Hindlimb muscle (tissue), 1 donor: ENCODE data around the gene INO80B. TPM values are rescaled to one million over a fixed set of nuclear protein-coding genes. Genes with fewer than 3 reads are reported as not detected.

Experiments used
- DNase-seq: peaks from one replicate; pipeline ENCODE4 v3.0.0-alpha.2; 2013
- polyA plus RNA-seq: library from polyadenylated mRNA; unstranded; fragments of 120-200 nt; gene quantifications from one replicate; pipeline ENCODE4 v1.2.1, GENCODE V29; 2013; ENCODE audit not compliant: insufficient read length

The INO80B gene
- polyA plus RNA-seq, 1 donor: 23.7 TPM

DNA sequence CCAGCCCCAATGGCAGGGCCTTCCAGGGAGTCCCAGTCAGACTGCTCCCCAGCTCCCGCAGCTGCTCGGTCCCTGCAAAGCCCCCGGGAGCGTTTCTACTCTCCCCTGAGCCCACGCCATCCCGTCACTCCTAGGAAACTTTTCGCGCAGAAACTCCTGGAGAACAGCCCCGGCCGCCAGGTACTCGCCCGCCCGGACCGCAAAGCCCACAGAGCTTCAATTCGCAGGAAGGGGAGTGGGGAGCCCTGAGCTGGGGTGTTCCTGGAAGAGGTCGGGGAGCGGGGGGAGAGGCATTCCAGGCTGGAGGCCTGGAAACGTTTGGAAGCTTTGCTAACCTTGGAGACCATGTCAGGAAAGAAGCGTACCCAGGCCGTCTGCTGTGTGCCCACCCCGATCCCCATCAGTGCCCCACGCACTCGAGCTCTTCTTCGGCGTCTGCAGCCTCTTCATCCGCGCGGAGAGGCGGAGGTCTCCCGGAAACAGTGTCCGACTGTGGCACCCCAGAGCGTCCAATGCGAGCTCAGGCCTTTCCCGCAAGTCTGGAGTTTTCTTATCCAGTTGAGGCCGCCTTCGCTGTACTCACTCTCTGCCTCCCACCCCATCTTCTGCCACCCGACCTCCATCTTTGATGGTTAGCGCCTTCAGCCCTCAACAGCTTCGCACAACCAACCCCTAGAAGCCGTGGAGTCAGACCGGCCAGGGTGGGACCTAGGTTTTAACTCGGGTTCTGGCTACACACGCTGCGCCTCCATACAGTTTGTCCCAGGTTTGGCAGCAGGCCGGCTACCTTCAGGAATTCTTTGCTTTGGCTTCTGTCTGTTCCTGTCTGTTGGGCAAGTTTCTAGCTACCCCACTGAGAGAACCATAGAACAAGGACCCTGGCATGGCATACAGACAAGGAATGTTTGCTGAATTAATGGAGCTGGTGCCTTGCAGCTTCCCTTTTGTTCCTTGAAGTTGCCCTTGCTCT lies 48.9 kb downstream of the INO80B start:
- DNase-seq: no peak

DNA sequence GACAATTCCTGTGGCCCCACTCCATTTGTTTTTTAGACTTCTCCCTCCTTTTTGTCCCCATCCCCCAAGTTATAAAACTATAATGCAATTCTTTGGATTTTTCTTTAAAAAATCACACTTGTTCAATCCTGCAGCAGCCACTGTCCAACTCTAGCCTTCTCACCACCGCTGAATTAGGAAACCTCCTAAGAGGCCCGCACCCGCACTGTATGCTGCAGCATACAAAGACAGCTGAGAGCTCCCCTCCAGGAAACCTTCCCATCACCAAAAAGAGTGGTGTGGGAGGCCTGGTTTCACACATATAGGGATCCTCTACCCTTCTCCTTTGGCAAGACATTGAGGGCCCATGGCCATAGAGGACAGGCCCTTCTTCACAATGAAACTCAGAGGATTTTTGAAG lies 49.7 kb downstream of the INO80B start:
- DNase-seq: no peak

DNA sequence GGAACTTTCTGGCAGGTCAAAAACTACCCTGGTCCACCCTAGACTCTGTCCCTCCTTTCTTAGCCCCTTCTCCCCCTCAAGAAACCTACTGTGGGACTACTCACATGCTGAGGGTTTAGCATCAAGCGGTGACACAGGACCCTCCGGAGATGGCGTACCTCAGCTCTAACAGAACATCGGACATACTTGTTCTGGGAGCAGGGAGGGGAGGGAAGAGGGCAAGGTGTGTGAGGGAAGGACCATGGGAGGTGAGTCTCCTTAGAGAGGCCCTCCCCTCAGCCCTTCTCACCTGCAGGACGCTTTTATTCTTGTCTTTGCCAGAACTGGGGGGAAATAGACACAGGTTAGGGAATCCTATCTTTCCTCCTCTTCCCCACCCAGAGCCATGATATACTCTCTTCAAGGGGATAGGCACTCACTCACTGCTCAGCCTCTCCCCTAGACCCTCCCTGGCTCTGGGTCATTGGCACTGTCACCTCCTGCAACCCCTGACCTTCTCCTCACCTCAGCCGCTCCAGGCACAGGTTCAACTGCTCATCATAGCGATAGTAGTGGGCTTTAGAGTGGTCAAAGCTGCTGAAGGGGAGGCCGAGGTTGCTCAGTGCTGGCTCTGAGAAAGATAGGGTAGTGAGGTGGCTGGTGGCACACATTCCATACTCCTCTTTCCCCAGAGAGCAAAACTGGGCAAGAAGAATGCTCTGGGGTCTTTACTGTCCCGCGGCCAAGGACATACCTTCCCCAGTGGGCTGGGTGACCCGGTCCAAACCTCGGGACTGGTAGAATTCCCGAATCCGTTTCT lies 50.8 kb downstream of the INO80B start:
- DNase-seq: no peak

DNA sequence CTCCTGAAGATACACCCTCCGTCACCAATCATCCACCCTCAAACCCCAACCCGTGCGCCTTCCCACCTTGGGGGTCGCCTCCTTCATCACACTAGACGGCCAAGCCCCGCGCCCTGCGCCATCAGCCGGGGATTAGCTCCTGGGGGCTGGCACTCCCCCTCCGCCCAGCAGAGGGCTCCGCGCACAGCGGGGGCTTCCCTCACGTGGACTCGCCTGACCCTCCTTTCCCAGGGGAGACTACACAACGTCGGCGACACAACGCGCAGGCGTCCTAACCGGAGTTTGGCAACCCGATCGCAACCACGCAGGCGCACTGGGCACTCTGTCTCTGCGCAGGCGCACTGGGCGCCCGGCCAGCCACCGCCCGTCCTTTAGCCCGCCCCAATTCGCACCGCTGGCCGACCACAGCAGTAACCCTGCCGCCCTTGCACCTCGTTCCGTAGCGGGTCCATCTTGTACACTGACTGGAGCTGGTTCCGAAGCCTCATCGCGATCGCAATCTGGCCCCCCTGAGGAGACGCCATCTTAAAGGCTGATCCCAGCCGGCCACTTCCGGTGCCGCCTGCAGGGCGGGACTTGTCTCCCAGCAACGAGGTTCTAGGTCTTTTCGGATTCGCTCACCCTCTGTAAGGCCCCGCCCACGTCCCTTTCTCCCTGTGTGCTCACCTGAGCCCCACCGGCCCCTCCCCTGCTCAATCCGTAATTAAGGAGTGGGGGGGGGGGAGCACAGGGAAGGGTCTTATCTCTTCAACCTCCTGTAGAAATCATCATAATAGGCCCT lies 52.4 kb downstream of the INO80B start, which contains the start of gene PCGF1:
TSS of gene PCGF1 (minus strand) at position 551 of the 781 bp plus-strand sequence. CDS start at position 524, 27 bp downstream.
- DNase-seq: peak; percentile 100

Other genes starting within 250 kb of the INO80B start
- 2.9 TPM for gene SLC4A5, start 111.7 kb upstream of the INO80B start, polyA plus RNA-seq
- gene DCTN1, start 74.8 kb upstream of the INO80B start, polyA plus RNA-seq: 114 TPM
- gene C2orf81, start 33.5 kb upstream of the INO80B start, polyA plus RNA-seq: 2.7 TPM
- 9.9 TPM for gene WDR54, start 33.4 kb upstream of the INO80B start, polyA plus RNA-seq
- 60.4 TPM for gene RTKN, start 13.2 kb upstream of the INO80B start, polyA plus RNA-seq
- 62.4 TPM for gene WBP1, start 3.4 kb downstream of the INO80B start, polyA plus RNA-seq
- gene MOGS, start 10.3 kb downstream of the INO80B start, polyA plus RNA-seq: 34.5 TPM
- gene MRPL53, start 17.6 kb downstream of the INO80B start, polyA plus RNA-seq: 93.4 TPM
- gene CCDC142, start 27.9 kb downstream of the INO80B start, polyA plus RNA-seq: 11.3 TPM
- gene TTC31, start 28.0 kb downstream of the INO80B start, polyA plus RNA-seq: 19.8 TPM
- gene LBX2, start 44.5 kb downstream of the INO80B start, polyA plus RNA-seq: 0.52 TPM
- 8.2 TPM for gene PCGF1, start 52.6 kb downstream of the INO80B start, polyA plus RNA-seq
- not detected for gene TLX2, start 59.4 kb downstream of the INO80B start, polyA plus RNA-seq
- gene DQX1, start 71.1 kb downstream of the INO80B start, polyA plus RNA-seq: 0.25 TPM
- 65.8 TPM for gene AUP1, start 74.6 kb downstream of the INO80B start, polyA plus RNA-seq
- 32.9 TPM for gene HTRA2, start 74.8 kb downstream of the INO80B start, polyA plus RNA-seq
- gene LOXL3, start 98.9 kb downstream of the INO80B start, polyA plus RNA-seq: 7.8 TPM
- 6.9 TPM for gene DOK1, start 99.6 kb downstream of the INO80B start, polyA plus RNA-seq
- 0.27 TPM for gene M1AP, start 193.2 kb downstream of the INO80B start, polyA plus RNA-seq
- 2.9 TPM for gene SEMA4F, start 199.2 kb downstream of the INO80B start, polyA plus RNA-seq